ENCODE data around the gene HYAL2. TPM values are rescaled to one million over a fixed set of nuclear protein-coding genes. Genes with fewer than 3 reads are reported as not detected.

The HYAL2 gene
- total and polyA plus RNA-seq, 2 of the 8 experiments (the other 6 are each of a cell fraction or from before 2014, with no cell fraction given) = 51.9 to 176 TPM

DNA sequence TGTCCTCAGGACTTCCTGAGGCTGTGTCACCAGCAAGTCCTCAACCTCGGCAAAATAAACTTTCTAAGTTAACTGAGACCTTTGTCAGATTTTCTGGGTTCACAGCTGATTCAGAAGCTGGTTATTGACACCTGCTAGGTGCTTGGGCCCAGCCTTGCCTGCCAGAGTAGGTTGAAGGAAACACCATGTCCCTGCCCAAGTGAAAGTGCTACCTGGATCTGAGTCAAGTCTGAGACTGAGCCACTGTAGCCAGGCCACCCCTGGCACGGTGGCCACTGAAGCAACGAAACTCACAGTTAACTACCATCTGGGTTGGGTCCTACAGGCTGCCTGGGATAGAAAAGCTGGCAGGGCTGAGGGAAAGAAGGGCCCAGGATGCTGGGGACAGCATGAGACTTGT is 8.2 kb downstream of the HYAL2 start:
- Histone ChIP-seq H4K8ac (ENCODE audit: extremely low read depth, insufficient read depth, low read length) (no peak overlapping the region), H4K5ac (ENCODE audit: insufficient read length, low read depth, low read length) (no peak overlapping the region), H3K9me3 (ENCODE audit: insufficient read depth in 2 of 2, low read depth in 1 of 2, low read length in 1 of 2) (peaks cover 7 to 13% of the 10 kb centered on the region in 2 experiments; a peak in 2 of 4 replicates), H2BK12ac (ENCODE audit: low read depth, low read length) (no peak overlapping the region), H3K14ac (ENCODE audit: insufficient read length) (no peak overlapping the region), H3K4me2 (ENCODE audit: insufficient read depth in 1 of 2, low read depth in 2 of 2, low read length in 2 of 2) (no peak overlapping the region), H3K4me1 (replicated peaks in 1 of 4; ENCODE audit: control insufficient read depth in 3 of 4, insufficient read depth in 4 of 4, low read length in 3 of 4) (peaks cover 0 to 3% (median 1%) of the 10 kb centered on the region in 4 experiments; a peak in 1 of 7 replicates), H3K36me3 (ENCODE audit: control insufficient read depth in 2 of 4, insufficient read depth in 4 of 4, low read length in 3 of 4) (peaks cover 9 to 27% (median 21%) of the 10 kb centered on the region in 4 experiments), H2AFZ (ENCODE audit: low read length) (no peak overlapping the region), H3K79me1 (ENCODE audit: low read depth, low read length) (peaks cover 9% of the 10 kb centered on the region), H3K4me3 (ENCODE audit: extremely low read depth in 1 of 4, insufficient read depth in 2 of 4, low read depth in 3 of 4, low read length in 4 of 4) (no peak overlapping the region), H3K79me2 (ENCODE audit: control insufficient read depth in 1 of 2, insufficient read depth in 2 of 2, low read length in 2 of 2) (peaks cover 0 to 10% of the 10 kb centered on the region in 2 experiments; a peak in 2 of 4 replicates), H2BK15ac (ENCODE audit: low read length) (no peak overlapping the region), H3K27me3 (replicated peaks in 1 of 4; ENCODE audit: control insufficient read depth in 3 of 4, extremely low read depth in 1 of 4, insufficient read depth in 3 of 4, low read length in 3 of 4) (no peaks in the 10 kb centered on the region), H4K91ac (replicated peaks; ENCODE audit: insufficient read length, low read length) (no peak overlapping the region), H2BK5ac (ENCODE audit: low read depth, low read length) (no peak overlapping the region), H3K56ac (replicated peaks; ENCODE audit: insufficient read length, low read depth, low read length) (no peak overlapping the region), H3K27ac (ENCODE audit: low read depth, low read length) (no peak overlapping the region), H3K23ac (ENCODE audit: insufficient read length) (no peak overlapping the region), H2BK120ac (replicated peaks; ENCODE audit: low read depth, low read length) (no peak overlapping the region), H2AK5ac (ENCODE audit: low read depth, low read length) (no peak overlapping the region), H4K20me1 (replicated peaks in 1 of 2; ENCODE audit: control insufficient read depth in 1 of 2, insufficient read depth in 2 of 2, low read length in 2 of 2) (peaks cover 16 to 26% of the 10 kb centered on the region in 2 experiments), H3K23me2 (ENCODE audit: low read depth, low read length) (no peaks in the 10 kb centered on the region), H3K4ac (replicated peaks; ENCODE audit: insufficient read length, low read depth, low read length) (no peak overlapping the region), H2BK20ac (ENCODE audit: low read length) (no peak overlapping the region), H3K9ac (replicated peaks in 1 of 4; ENCODE audit: extremely low read depth in 1 of 4, low read depth in 3 of 4, low read length in 3 of 4) (no peak overlapping the region), H3K18ac (ENCODE audit: extremely low read depth, low read length) (no peak overlapping the region)
- 92% methylated on average over 3 of the region's 3 CpGs; no CpG with 5 or more reads in 1 of the 2 experiments for WGBS, 2 experiments (ENCODE audit: extremely low coverage in 1 of 2, insufficient coverage in 1 of 2, insufficient read length in 1 of 2, insufficient replicate concordance in 2 of 2, low coverage in 1 of 2, low lambda C conversion rate in 2 of 2, missing lambda C conversion rate in 1 of 2)
- POLR2A ChIA-PET (ENCODE audit: partially characterized antibody) = interaction anchor here (1.1 to 12.6 kb wide), 4 partner anchors 12 to 36 kb away, joined by 3 to 149 read pairs (median 6); partner anchors contain the start of genes CYB561D2, HYAL1, HYAL3 and NAA80
- FAIRE-seq = no peak
- DNase-seq (ENCODE audit: low read depth in 1 of 2, low spot score in 2 of 2) = no peak
- CTCF ChIA-PET (ENCODE audit: partially characterized antibody) = interaction anchor here (0.6 to 1.8 kb wide), 5 partner anchors 9 to 657 kb away, joined by 3 to 12 read pairs (median 4); partner anchors contain the start of genes HYAL3, LSMEM2 and NAA80
- TF ChIP-seq NANOG (IDR thresholded peaks at IDR 0.05; ENCODE audit: insufficient read depth, low read depth, low read length, poor library complexity, severe bottlenecking) (no peak), SP1 (IDR thresholded peaks at IDR 0.05; ENCODE audit: low read depth, low read length) (no peak), TAF1 (IDR thresholded peaks at IDR 0.05; ENCODE audit: low read depth, low read length) (no peak), SAP30 (IDR thresholded peaks at IDR 0.05; ENCODE audit: insufficient read depth, insufficient replicate concordance, low read length) (no peak), HDAC2 (IDR thresholded peaks at IDR 0.05; ENCODE audit: borderline replicate concordance in 1 of 2, low read depth in 2 of 2, low read length in 2 of 2) (no peak), MAFK (IDR thresholded peaks at IDR 0.05; ENCODE audit: low read depth, low read length) (no peak), SIRT6 (IDR thresholded peaks at IDR 0.05; ENCODE audit: low read length) (no peak), POU5F1 (IDR thresholded peaks at IDR 0.05; ENCODE audit: low read depth, low read length) (no peak), EGR1 (IDR thresholded peaks at IDR 0.05; ENCODE audit: borderline replicate concordance, low read depth, low read length) (no peak), BCL11A (IDR thresholded peaks at IDR 0.05; ENCODE audit: low read depth in 2 of 2, low read length in 2 of 2) (no peak), BRCA1 (IDR thresholded peaks at IDR 0.05; ENCODE audit: low read depth, low read length) (no peak), RAD21 (IDR thresholded peaks at IDR 0.05 in 1 of 2, conservative IDR thresholded peaks at IDR 0.05 in 1 of 2; ENCODE audit: low read depth in 2 of 2, low read length in 2 of 2) (no peak), ASH2L (IDR thresholded peaks at IDR 0.05; ENCODE audit: low read length) (no peak), ZNF274 (IDR thresholded peaks at IDR 0.05; ENCODE audit: borderline replicate concordance, extremely low read depth, low read length) (no peak)
